ENCODE data around the gene CTLA4. TPM values are rescaled to one million over a fixed set of nuclear protein-coding genes. Genes with fewer than 3 reads are reported as not detected.

The CTLA4 gene
- total and polyA plus RNA-seq, 2 of the 4 experiments (the other 2 are of a cell fraction) = not detected

DNA sequence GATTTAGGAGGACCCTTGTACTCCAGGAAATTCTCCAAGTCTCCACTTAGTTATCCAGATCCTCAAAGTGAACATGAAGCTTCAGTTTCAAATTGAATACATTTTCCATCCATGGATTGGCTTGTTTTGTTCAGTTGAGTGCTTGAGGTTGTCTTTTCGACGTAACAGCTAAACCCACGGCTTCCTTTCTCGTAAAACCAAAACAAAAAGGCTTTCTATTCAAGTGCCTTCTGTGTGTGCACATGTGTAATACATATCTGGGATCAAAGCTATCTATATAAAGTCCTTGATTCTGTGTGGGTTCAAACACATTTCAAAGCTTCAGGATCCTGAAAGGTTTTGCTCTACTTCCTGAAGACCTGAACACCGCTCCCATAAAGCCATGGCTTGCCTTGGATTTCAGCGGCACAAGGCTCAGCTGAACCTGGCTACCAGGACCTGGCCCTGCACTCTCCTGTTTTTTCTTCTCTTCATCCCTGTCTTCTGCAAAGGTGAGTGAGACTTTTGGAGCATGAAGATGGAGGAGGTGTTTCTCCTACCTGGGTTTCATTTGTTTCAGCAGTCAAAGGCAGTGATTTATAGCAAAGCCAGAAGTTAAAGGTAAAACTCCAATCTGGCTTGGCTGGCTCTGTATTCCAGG lies at the start of gene CTLA4 (continued):
- TF ChIP-seq, protein P1, sequence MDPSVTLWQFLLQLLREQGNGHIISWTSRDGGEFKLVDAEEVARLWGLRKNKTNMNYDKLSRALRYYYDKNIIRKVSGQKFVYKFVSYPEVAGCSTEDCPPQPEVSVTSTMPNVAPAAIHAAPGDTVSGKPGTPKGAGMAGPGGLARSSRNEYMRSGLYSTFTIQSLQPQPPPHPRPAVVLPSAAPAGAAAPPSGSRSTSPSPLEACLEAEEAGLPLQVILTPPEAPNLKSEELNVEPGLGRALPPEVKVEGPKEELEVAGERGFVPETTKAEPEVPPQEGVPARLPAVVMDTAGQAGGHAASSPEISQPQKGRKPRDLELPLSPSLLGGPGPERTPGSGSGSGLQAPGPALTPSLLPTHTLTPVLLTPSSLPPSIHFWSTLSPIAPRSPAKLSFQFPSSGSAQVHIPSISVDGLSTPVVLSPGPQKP (IDR thresholded peaks at IDR 0.05; ENCODE audit: borderline replicate concordance, low read depth, low read length) = no peak

- in situ Hi-C loops (cut with MboI; ENCODE audit: low sequenced_read_pairs) (loop anchor here (25.0 kb wide), 1 partner anchor 581 kb away; the partner anchor contains the start of gene CYP20A1), dilution Hi-C loops (cut with HindIII; ENCODE audit: low sequenced_read_pairs, unreplicated experiment) (loop anchor here (25.0 kb wide), 1 partner anchor 306 kb away; no protein-coding TSS in a partner anchor), intact Hi-C loops (cut with micrococcal nuclease) (loop anchor here (5.0 to 10.0 kb wide), 3 partner anchors 89 to 494 kb away; partner anchors contain the start of gene ABI2)
- CTCF ChIA-PET = no interaction called here
- Histone ChIP-seq H2AFZ (replicated peaks; ENCODE audit: low read length, poor library complexity) (no peak overlapping the region), H4K20me1 (ENCODE audit: insufficient read depth, low read length) (no peaks in the 10 kb centered on the region), H3K23ac (ENCODE audit: low read depth, low read length) (no peak overlapping the region), H3K9ac (ENCODE audit: low read depth, low read length) (no peak overlapping the region), H3K36me3 (ENCODE audit: control insufficient read depth, insufficient read depth, low read length) (no peaks in the 10 kb centered on the region), H3K56ac (ENCODE audit: extremely low read depth, insufficient read depth, low read length) (no peak overlapping the region), H4K5ac (ENCODE audit: low read depth, low read length) (no peak overlapping the region), H2BK20ac (ENCODE audit: low read depth, low read length) (no peak overlapping the region), H2BK5ac (ENCODE audit: low read depth, low read length, poor library complexity, severe bottlenecking) (no peak overlapping the region), H3K27ac (ENCODE audit: insufficient read depth, low read length) (no peak overlapping the region), H3K4ac (ENCODE audit: low read depth, low read length) (no peak overlapping the region), H2BK120ac (ENCODE audit: low read depth, low read length) (no peak overlapping the region), H3K9me3 (ENCODE audit: control insufficient read depth, insufficient read depth, low read length) (no peaks in the 10 kb centered on the region), H3K14ac (replicated peaks; ENCODE audit: low read depth, low read length) (no peak overlapping the region), H2AK9ac (replicated peaks; ENCODE audit: low read depth, low read length, poor library complexity) (no peak overlapping the region), H3K4me2 (ENCODE audit: low read depth, low read length) (no peak overlapping the region), H2AK5ac (ENCODE audit: low read depth, low read length) (no peak overlapping the region), H2BK15ac (ENCODE audit: low read depth, low read length) (no peak overlapping the region), H4K8ac (ENCODE audit: low read depth in 2 of 2, low read length in 2 of 2) (no peak overlapping the region), H3K79me1 (ENCODE audit: low read depth in 1 of 2, low read length in 2 of 2) (no peaks in the 10 kb centered on the region), H3K4me3 (ENCODE audit: insufficient read depth, low read depth, low read length) (no peak overlapping the region), H3K9me1 (ENCODE audit: insufficient read depth, low read length) (no peaks in the 10 kb centered on the region), H4K91ac (ENCODE audit: insufficient read depth, low read depth, low read length) (no peak overlapping the region), H3K27me3 (ENCODE audit: control insufficient read depth, insufficient read depth, low read length) (peaks cover 28% of the 10 kb centered on the region), H3K4me1 (ENCODE audit: control insufficient read depth, insufficient read depth, low read length) (no peaks in the 10 kb centered on the region), H3K18ac (ENCODE audit: low read depth, low read length) (no peak overlapping the region)
- no TSS peak for BruUV-seq (replicated peaks)
- POLR2A ChIA-PET (ENCODE audit: unreplicated experiment) = no interaction called here
- DNase-seq (no peak), ATAC-seq (ENCODE audit: low read depth) (no peak)
- no CpG with 5 or more reads among the region's 2 CpGs for WGBS, 2 experiments (ENCODE audit: extremely low coverage in 2 of 2, insufficient read length in 1 of 2)
- TF ChIP-seq MAFK (IDR thresholded peaks at IDR 0.05; ENCODE audit: low read depth, low read length) (no peak), RAD21 (IDR thresholded peaks at IDR 0.05; ENCODE audit: low read length) (no peak), FOS (IDR thresholded peaks at IDR 0.05; ENCODE audit: low read depth, low read length) (no peak), RFX5 (IDR thresholded peaks at IDR 0.05; ENCODE audit: low read depth, low read length) (no peak), BHLHE40 (IDR thresholded peaks at IDR 0.05; ENCODE audit: low read depth, low read length) (no peak), CHD1 (IDR thresholded peaks at IDR 0.05; ENCODE audit: low read depth, low read length) (no peak), CTCF (conservative IDR thresholded peaks at IDR 0.05; ENCODE audit: low read depth, low read length) (no peak), MAZ (IDR thresholded peaks at IDR 0.05; ENCODE audit: borderline replicate concordance, low read depth, low read length) (no peak), CEBPB (IDR thresholded peaks at IDR 0.05; ENCODE audit: low read depth, low read length) (no peak)
- TF ChIP-seq, protein P2, sequence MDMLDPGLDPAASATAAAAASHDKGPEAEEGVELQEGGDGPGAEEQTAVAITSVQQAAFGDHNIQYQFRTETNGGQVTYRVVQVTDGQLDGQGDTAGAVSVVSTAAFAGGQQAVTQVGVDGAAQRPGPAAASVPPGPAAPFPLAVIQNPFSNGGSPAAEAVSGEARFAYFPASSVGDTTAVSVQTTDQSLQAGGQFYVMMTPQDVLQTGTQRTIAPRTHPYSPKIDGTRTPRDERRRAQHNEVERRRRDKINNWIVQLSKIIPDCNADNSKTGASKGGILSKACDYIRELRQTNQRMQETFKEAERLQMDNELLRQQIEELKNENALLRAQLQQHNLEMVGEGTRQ (IDR thresholded peaks at IDR 0.05; ENCODE audit: low read depth, low read length) = no peak
- TF ChIP-seq, protein P1 (IDR thresholded peaks at IDR 0.05; ENCODE audit: borderline replicate concordance, low read depth, low read length) = no peak
Observed at GRCh38 chr2:203818656-203819055, 48.9 kb upstream of the CTLA4 start.
